Measurements from ENCODE around the gene MTHFD1L. TPM values are rescaled to one million over a fixed set of nuclear protein-coding genes. Genes with fewer than 3 reads are reported as not detected.

Gene MTHFD1L
- total and polyA plus RNA-seq, 2 donors (not counting 1 experiment from before 2014, with no cell fraction given), result 36.1 to 48.9 TPM

- no peaks in the 10 kb centered on the region for H3K79me2 ChIP-seq (ENCODE audit: control insufficient read depth, insufficient read depth, low read length)
- peak; percentile 47 to 51 for DNase-seq (ENCODE audit: low read depth in 2 of 2)
- H2AFZ ChIP-seq (ENCODE audit: low read length), result no peak overlapping the region
- peaks cover 10% of the 10 kb centered on the region for H3K36me3 ChIP-seq (ENCODE audit: control insufficient read depth, insufficient read depth, low read length)
- TF ChIP-seq EZH2 (IDR thresholded peaks at IDR 0.05; ENCODE audit: low read length, missing control alignments) (no peak), CTCF (conservative IDR thresholded peaks at IDR 0.05 in 1 of 2, IDR thresholded peaks at IDR 0.05 in 1 of 2; ENCODE audit: low read depth in 1 of 2, low read length in 2 of 2) (no peak)
- no peaks in the 10 kb centered on the region for H4K20me1 ChIP-seq (ENCODE audit: control insufficient read depth, extremely low read depth, insufficient read depth, low read length)
- no peaks in the 10 kb centered on the region for H3K9me3 ChIP-seq (ENCODE audit: control insufficient read depth, insufficient read depth, low read depth, low read length)
- no peak overlapping the region for H3K9ac ChIP-seq (ENCODE audit: insufficient read depth, low read length)
- H3K27me3 ChIP-seq (ENCODE audit: control insufficient read depth, insufficient read depth, low read length), result no peaks in the 10 kb centered on the region
- H3K27ac ChIP-seq (ENCODE audit: insufficient read depth, low read length), result no peak overlapping the region
- H3K4me2 ChIP-seq (ENCODE audit: extremely low read depth, insufficient read depth, low read length), result no peak overlapping the region
- H3K4me1 ChIP-seq (ENCODE audit: control insufficient read depth, extremely low read depth, insufficient read depth, low read length), result no peaks in the 10 kb centered on the region
- no peak overlapping the region for H3K4me3 ChIP-seq (replicated peaks in 1 of 4; ENCODE audit: control extremely low read depth in 1 of 4, insufficient read depth in 1 of 4, low read depth in 3 of 4, low read length in 4 of 4)
Observed at GRCh38 chr6:150915880-150916265, 50.4 kb downstream of the MTHFD1L start.

GRCh38 chr6:150919938-150920337 lies 54.4 kb downstream of the MTHFD1L start:
- Histone ChIP-seq H3K79me2 (ENCODE audit: control insufficient read depth, insufficient read depth, low read length) (no peaks in the 10 kb centered on the region), H3K27me3 (ENCODE audit: control insufficient read depth, insufficient read depth, low read length) (no peaks in the 10 kb centered on the region), H4K20me1 (ENCODE audit: control insufficient read depth, extremely low read depth, insufficient read depth, low read length) (no peaks in the 10 kb centered on the region), H2AFZ (ENCODE audit: low read length) (no peak overlapping the region), H3K27ac (ENCODE audit: insufficient read depth, low read length) (no peak overlapping the region), H3K4me3 (replicated peaks in 1 of 4; ENCODE audit: control extremely low read depth in 1 of 4, insufficient read depth in 1 of 4, low read depth in 3 of 4, low read length in 4 of 4) (no peak overlapping the region), H3K36me3 (ENCODE audit: control insufficient read depth, insufficient read depth, low read length) (peaks cover 10% of the 10 kb centered on the region), H3K9me3 (ENCODE audit: control insufficient read depth, insufficient read depth, low read depth, low read length) (no peaks in the 10 kb centered on the region), H3K4me1 (ENCODE audit: control insufficient read depth, extremely low read depth, insufficient read depth, low read length) (peaks cover 7% of the 10 kb centered on the region), H3K4me2 (ENCODE audit: extremely low read depth, insufficient read depth, low read length) (no peak overlapping the region), H3K9ac (ENCODE audit: insufficient read depth, low read length) (no peak overlapping the region)
- TF ChIP-seq EZH2 (IDR thresholded peaks at IDR 0.05; ENCODE audit: low read length, missing control alignments), result no peak
- no peak for TF ChIP-seq CTCF (conservative IDR thresholded peaks at IDR 0.05 in 1 of 2, IDR thresholded peaks at IDR 0.05 in 1 of 2; ENCODE audit: low read depth in 1 of 2, low read length in 2 of 2)
- no peak for DNase-seq (ENCODE audit: low read depth in 2 of 2)

- Histone ChIP-seq H3K27me3 (ENCODE audit: control insufficient read depth, insufficient read depth, low read length) (no peaks in the 10 kb centered on the region), H3K36me3 (ENCODE audit: control insufficient read depth, insufficient read depth, low read length) (peaks cover 10% of the 10 kb centered on the region), H4K20me1 (ENCODE audit: control insufficient read depth, extremely low read depth, insufficient read depth, low read length) (no peaks in the 10 kb centered on the region), H3K79me2 (ENCODE audit: control insufficient read depth, insufficient read depth, low read length) (no peaks in the 10 kb centered on the region), H3K9ac (ENCODE audit: insufficient read depth, low read length) (no peak overlapping the region), H2AFZ (ENCODE audit: low read length) (no peak overlapping the region), H3K4me1 (ENCODE audit: control insufficient read depth, extremely low read depth, insufficient read depth, low read length) (peaks cover 18% of the 10 kb centered on the region), H3K4me2 (ENCODE audit: extremely low read depth, insufficient read depth, low read length) (no peak overlapping the region), H3K4me3 (replicated peaks in 1 of 4; ENCODE audit: control extremely low read depth in 1 of 4, insufficient read depth in 1 of 4, low read depth in 3 of 4, low read length in 4 of 4) (no peak overlapping the region), H3K27ac (ENCODE audit: insufficient read depth, low read length) (no peak overlapping the region), H3K9me3 (ENCODE audit: control insufficient read depth, insufficient read depth, low read depth, low read length) (no peaks in the 10 kb centered on the region)
- peak in 1 of 2 donors; percentile 49 for DNase-seq (ENCODE audit: low read depth in 2 of 2)
- TF ChIP-seq EZH2 (IDR thresholded peaks at IDR 0.05; ENCODE audit: low read length, missing control alignments), result no peak
- TF ChIP-seq CTCF (conservative IDR thresholded peaks at IDR 0.05 in 1 of 2, IDR thresholded peaks at IDR 0.05 in 1 of 2; ENCODE audit: low read depth in 1 of 2, low read length in 2 of 2), result no peak
Observed at GRCh38 chr6:150922137-150922536, 56.6 kb downstream of the MTHFD1L start.

Measured in fibroblast of lung (primary cell).